Kidney (tissue), 14 donors: Measurements from ENCODE around the gene PALM. TPM values are rescaled to one million over a fixed set of nuclear protein-coding genes. Genes with fewer than 3 reads are reported as not detected.
A peak's percentile ranks its signal among the peaks of the same experiment; 100 is the strongest.
"Not testable (repeated sequence)": the region's sequence is repeated elsewhere in the genome, so short reads cannot be mapped to it uniquely, and the experiment has no call there.

Source experiments
- DNase-seq, 5 donors: peaks; one replicate each; pipeline ENCODE4 v3.0.0-alpha.2; 2013 to 2020
- FAIRE-seq: peaks from 2 replicates; lab custom pipeline; 2012; peaks lifted over from hg19 to GRCh38; lab: Jason Lieb, UNC
- H3K27ac ChIP-seq, 2 donors: one replicate each; pipeline ENCODE4 v1.7.0; 2013; ENCODE audit warnings: low read depth in 2 of 2, low read length in 2 of 2, inconsistent platforms in 1 of 2
- H3K27me3 ChIP-seq: one replicate; pipeline ENCODE4 v1.7.1; 2013; ENCODE audit warnings: low read length, inconsistent platforms; ENCODE audit not compliant: control insufficient read depth, insufficient read depth
- H3K36me3 ChIP-seq, 3 donors: one replicate each; pipeline versions ENCODE4 v1.7.0 to v1.7.1; 2013; ENCODE audit warnings: low read length in 3 of 3, control low read depth in 1 of 3, inconsistent platforms in 1 of 3; ENCODE audit not compliant: insufficient read depth in 3 of 3, control insufficient read depth in 2 of 3
- H3K4me1 ChIP-seq, 3 donors: one replicate each; pipeline versions ENCODE4 v1.7.0 to v1.7.1; 2013; ENCODE audit warnings: low read length in 3 of 3, inconsistent platforms in 1 of 3, low read depth in 1 of 3; ENCODE audit not compliant: control insufficient read depth in 2 of 3, insufficient read depth in 2 of 3
- H3K4me3 ChIP-seq, 3 donors: one replicate each; pipeline versions ENCODE4 v1.7.0 to v1.8.1; 2013; ENCODE audit warnings: low read length in 3 of 3, control low read depth in 1 of 3, inconsistent platforms in 1 of 3
- H3K9ac ChIP-seq, 3 donors: one replicate each; pipeline versions ENCODE4 v1.7.0 to v1.7.1; 2013; ENCODE audit warnings: low read length in 3 of 3, control low read depth in 1 of 3, inconsistent platforms in 1 of 3
- H3K9me3 ChIP-seq, 3 donors: one replicate each; pipeline versions ENCODE4 v1.7.0 to v1.7.1; 2013; ENCODE audit warnings: low read length in 3 of 3, control low read depth in 1 of 3, inconsistent platforms in 1 of 3; ENCODE audit not compliant: control insufficient read depth in 2 of 3, insufficient read depth in 1 of 3
- CTCF ChIP-seq: IDR thresholded peaks from 3 replicates; pipeline ENCODE4 v1.5.1; 2012; ENCODE audit warnings: mild to moderate bottlenecking, moderate library complexity, borderline replicate concordance; ENCODE audit not compliant: insufficient read depth; ENCODE audit errors: extremely low read depth
- intact Hi-C: fragments of 100-400 bp; cut with DNase I; formaldehyde crosslinking; loops from one replicate; pipeline ENCODE4 v1.11.1; 2022
- polyA plus RNA-seq: library from polyadenylated mRNA; stranded (reverse); fragments of 350-450 nt; fragmentation: Illumina TruSeq; extraction: RNeasy Lipid Tissue Mini Kit (QIAGEN cat#74804); gene quantifications from one replicate; pipeline ENCODE4 v1.2.3, GENCODE V29; 2014; ENCODE audit warnings: low read depth, low replicate concordance; ENCODE audit not compliant: insufficient read depth
- total RNA-seq: library from RNA; stranded (reverse); fragmentation: NEBNext Ultra II Directional; extraction: Animal tissue kit (Norgen Biotek cat#: 25700); gene quantifications from one replicate; pipeline ENCODE4 v1.2.1, GENCODE V29; 2021
- donor health status: control.
- donor health status: control.
- donor health status: control.
- donor health status: control.
- donor health status: control.
- donor health status: DM: yes; HTN: yes; CAD: no.
- donor health status: Normal renal cell carcinoma (clear cell type).

The PALM gene
- total and polyA plus RNA-seq, 2 donors from 2014 or later = 49.4 to 92.3 TPM

GRCh38 chr19:726993-727956 is 18.5 kb downstream of the PALM start:
- H3K4me1 ChIP-seq = peaks cover 0 to 6% (median 0%) of the 10 kb centered on the region in 3 donors
- H3K9me3 ChIP-seq = no peaks in the 10 kb centered on the region
- intact Hi-C loops = loop anchor here (5.0 kb wide), 1 partner anchor 60 kb away; no protein-coding TSS in a partner anchor
- no peak for FAIRE-seq
- H3K4me3 ChIP-seq = no peak overlapping the region
- no peak overlapping the region for H3K9ac ChIP-seq
- H3K27me3 ChIP-seq = no peaks in the 10 kb centered on the region
- TF ChIP-seq CTCF = no peak
- no peaks in the 10 kb centered on the region for H3K36me3 ChIP-seq
- peak in 1 of 5 donors; percentile 79 for DNase-seq
- H3K27ac ChIP-seq = peak overlapping the region; percentile 78 to 81

- Histone ChIP-seq H3K9ac (no peak overlapping the region), H3K36me3 (no peaks in the 10 kb centered on the region), H3K27me3 (no peaks in the 10 kb centered on the region), H3K4me1 (peaks cover 0 to 3% (median 0%) of the 10 kb centered on the region in 3 donors), H3K27ac (peak overlapping the region; percentile 78 to 81), H3K4me3 (no peak overlapping the region), H3K9me3 (no peaks in the 10 kb centered on the region)
- TF ChIP-seq CTCF = no peak
- no peak for FAIRE-seq
- intact Hi-C loops = loop anchor here (5.0 kb wide), 1 partner anchor 61 kb away; no protein-coding TSS in a partner anchor
- DNase-seq = peak in 2 of 5 donors; percentile 84 to 96
These were observed 19.3 kb downstream of the PALM start for GRCh38 chr19:728011-728410.

- H3K4me3 ChIP-seq, DNase-seq, H3K4me1 ChIP-seq, H3K27ac ChIP-seq, H3K9me3 ChIP-seq, H3K9ac ChIP-seq, H3K27me3 ChIP-seq, H3K36me3 ChIP-seq, FAIRE-seq: not testable (repeated sequence)
- intact Hi-C loops = loop anchor here (5.0 kb wide), 1 partner anchor 62 kb away; no protein-coding TSS in a partner anchor
These were observed 20.8 kb downstream of the PALM start for GRCh38 chr19:729564-729963.
